SW480 (cell line): ENCODE results near the gene UBE2M.
"Not testable (repeated sequence)": the region's sequence is repeated elsewhere in the genome, so short reads cannot be mapped to it uniquely, and the experiment has no call there.

Experiments
- DNase-seq: peaks from one replicate; pipeline ENCODE4 v3.0.0-alpha.2; 2016; ENCODE audit warnings: low spot score

Gene UBE2M

GRCh38 chr19:58539169-58539559, 19.2 kb downstream of the UBE2M start:
- DNase-seq = not testable (repeated sequence)

- DNase-seq = peak; percentile 91
These were observed 19.9 kb downstream of the UBE2M start for GRCh38 chr19:58538257-58539168.

GRCh38 chr19:58536852-58537798, 21.3 kb downstream of the UBE2M start:
- DNase-seq = no peak

- DNase-seq = no peak
These were observed 22.6 kb downstream of the UBE2M start for GRCh38 chr19:58535857-58536256.

GRCh38 chr19:58531034-58531840, 27.2 kb downstream of the UBE2M start:
- no peak for DNase-seq

GRCh38 chr19:58529405-58529804, 29.0 kb downstream of the UBE2M start:
- no peak for DNase-seq

GRCh38 chr19:58522709-58523108, 35.7 kb downstream of the UBE2M start:
- no peak for DNase-seq

- DNase-seq = no peak
These were observed 36.8 kb downstream of the UBE2M start for GRCh38 chr19:58521651-58522050.

GRCh38 chr19:58520257-58520599, 38.2 kb downstream of the UBE2M start:
- no peak for DNase-seq

- DNase-seq = peak; percentile 99
These were observed 38.8 kb downstream of the UBE2M start, which contains the start of gene ZBTB45 for GRCh38 chr19:58519355-58520256. Gene ZBTB45, minus strand, starts transcription at chr19:58519810. Its CDS starts 2,137 bp downstream, at chr19:58517673.

- peak; percentile 89 for DNase-seq
These were observed 39.4 kb downstream of the UBE2M start for GRCh38 chr19:58519087-58519354.

- no peak for DNase-seq
These were observed 39.9 kb downstream of the UBE2M start for GRCh38 chr19:58518256-58519086.

GRCh38 chr19:58516964-58517833, 41.2 kb downstream of the UBE2M start:
- no peak for DNase-seq

- no peak for DNase-seq
These were observed 42.1 kb downstream of the UBE2M start for GRCh38 chr19:58516246-58516836.

- no peak for DNase-seq
These were observed 43.2 kb downstream of the UBE2M start for GRCh38 chr19:58515259-58515658.

GRCh38 chr19:58514564-58515022, 43.8 kb downstream of the UBE2M start:
- no peak for DNase-seq

- DNase-seq = peak; percentile 94
These were observed 44.5 kb downstream of the UBE2M start for GRCh38 chr19:58513694-58514563.
